GM19397 (cell line): Measurements from ENCODE around the gene VTI1A.

Experiments
- ATAC-seq: cut with Tn5 transposase; IDR thresholded peaks from one replicate; pipeline ENCODE4 v1.9.1; 2021; ENCODE audit warnings: mild to moderate bottlenecking, moderate library complexity; ENCODE audit not compliant: unreplicated experiment

Gene VTI1A

DNA sequence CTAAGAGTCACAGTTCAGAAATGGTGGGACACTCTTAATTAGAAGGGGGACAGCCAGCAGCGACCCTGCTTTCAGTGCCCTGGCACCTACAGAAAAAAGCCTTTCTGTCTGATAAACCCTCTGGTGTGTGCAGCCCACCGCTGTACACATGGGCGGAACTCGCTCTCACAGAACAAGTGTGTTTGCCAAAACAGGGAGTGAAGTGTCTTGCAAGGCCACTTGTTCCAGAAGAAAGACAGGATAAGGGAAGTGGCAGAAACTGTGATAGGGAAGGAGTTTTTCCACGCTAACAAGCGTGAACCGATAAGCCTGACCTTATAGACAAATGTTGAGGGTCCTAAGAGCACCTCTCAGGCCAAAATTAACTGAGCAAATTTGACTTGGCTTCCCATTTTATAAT is 299.3 kb downstream of the VTI1A start:
- ATAC-seq = no peak

DNA sequence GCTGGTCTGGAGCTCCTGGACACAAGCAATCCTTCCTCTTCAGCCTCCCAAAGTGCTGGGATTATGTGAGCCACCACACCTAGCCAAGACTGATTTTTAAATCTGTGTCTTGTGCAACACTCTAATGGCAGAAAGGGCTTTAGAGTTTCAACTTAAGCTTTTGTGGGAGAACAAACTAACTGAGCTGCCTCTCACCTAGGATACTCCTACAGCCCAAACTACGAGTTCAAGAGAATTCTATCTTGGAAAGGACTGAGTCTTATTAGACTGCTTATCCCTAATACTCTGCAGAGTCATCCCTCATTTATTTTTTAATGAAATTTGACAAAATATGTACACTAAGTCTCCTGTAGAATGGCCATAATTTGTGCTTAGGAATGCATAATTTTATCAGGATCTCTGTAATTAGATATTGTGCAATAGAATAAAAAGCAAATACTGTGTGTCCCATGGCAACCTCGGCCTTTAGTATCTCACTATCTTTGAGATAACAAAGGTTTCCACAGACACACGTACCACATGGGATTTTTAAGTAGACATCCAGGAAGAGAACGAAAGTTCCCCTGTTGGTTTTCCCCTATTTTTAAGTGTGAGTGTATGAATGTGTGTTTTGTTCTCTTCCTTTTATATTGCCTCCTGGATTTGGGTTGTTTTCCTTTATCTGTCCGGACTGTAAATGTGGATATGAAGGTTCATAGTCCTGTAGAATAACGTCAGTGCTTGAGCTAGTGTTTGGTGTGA is 303.6 kb downstream of the VTI1A start:
- no peak for ATAC-seq

DNA sequence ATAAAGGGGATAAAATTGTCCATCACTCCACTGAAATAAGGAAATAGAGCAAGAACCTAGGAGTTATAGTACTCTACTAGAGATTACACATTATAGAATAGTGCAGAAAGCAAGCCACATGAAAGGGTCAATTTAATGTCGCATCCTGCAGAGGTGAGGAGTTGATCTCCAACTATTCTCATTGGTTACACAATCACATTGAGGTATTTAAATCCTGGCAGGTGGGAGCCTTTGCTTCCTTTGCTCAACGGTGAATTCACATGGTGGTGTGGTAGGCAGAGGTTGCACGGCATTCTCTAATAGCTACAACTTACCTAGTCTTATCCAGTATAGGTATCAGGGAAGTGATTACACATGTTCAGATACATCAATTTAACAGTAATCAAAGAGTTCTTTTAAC is 304.6 kb downstream of the VTI1A start:
- ATAC-seq = no peak

DNA sequence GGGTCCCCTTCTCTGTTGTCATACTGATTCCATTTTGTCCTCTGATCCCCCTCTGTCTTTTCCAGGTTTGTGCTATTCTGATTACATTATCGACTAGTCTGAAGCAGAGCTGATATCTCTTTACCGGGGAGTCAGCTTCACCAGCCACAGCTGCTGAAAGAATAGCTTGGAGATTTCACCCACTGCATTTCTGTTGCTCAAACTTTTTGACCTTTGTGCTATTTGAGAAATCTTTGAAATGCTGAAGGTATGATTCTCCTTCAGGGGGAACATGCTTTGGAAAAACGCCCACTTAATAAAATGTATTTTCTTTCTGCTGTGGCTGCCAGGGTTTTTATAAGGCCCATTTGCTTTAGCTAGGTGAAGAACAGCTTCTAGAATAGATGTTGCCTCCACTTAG is 305.3 kb downstream of the VTI1A start:
- ATAC-seq = no peak

DNA sequence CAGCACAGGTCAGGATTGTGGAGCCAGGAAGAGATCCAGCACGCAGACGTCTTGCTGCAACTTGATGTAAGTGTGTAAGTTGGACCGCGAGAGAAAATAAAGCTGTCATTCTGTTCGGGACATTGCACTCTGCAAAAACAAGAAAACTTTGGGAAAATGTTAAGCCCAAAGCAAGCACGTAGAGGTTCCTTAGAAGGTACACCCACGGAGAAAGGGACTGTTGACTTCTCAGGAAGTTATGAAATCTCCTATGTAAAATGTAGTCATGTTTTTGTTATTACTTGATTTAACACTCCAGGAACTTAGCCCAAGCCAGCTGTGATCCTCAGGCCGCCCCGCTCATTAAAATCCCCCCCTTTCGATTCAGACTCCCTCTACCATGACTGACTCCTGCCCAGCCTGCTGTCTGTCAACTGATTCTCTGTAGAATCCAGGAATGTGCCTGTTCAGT is 307.0 kb downstream of the VTI1A start:
- no peak for ATAC-seq

DNA sequence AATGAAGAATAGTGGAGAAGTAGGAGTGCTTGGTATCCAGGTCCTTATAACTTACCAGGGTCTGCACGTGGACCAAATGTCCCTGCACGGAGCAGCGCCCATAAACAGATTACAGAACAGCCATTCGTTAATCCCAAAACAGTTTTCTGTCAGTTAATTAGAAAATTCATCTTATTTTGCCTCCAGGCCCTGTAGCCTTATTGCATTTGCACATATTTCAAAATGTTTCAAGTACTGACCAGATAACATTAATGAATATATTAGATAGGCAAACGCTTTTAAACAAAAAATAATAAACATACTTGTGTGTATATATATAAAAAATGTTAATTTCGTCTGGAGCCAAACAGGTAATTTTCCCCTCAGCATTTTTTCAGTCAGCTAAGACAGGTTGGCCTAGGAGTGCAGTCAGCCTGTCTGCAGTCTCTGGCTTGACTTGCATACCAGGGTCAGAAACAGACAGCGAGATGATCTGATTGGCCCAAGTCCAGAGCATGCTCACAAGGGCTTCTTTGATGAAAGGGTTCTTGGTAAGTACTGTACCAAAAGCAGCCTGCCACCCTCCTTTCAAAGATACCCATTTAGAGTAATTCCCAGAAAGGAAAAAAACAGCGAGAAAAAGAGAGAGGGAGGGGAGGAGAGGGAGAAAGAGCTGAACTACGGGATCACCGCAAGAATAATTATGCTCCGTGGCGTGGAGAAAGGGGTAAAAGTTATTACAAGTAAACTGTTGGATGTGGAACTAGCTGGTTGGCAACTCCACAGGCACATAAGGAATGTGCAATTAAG is 308.6 kb downstream of the VTI1A start:
- no peak for ATAC-seq

DNA sequence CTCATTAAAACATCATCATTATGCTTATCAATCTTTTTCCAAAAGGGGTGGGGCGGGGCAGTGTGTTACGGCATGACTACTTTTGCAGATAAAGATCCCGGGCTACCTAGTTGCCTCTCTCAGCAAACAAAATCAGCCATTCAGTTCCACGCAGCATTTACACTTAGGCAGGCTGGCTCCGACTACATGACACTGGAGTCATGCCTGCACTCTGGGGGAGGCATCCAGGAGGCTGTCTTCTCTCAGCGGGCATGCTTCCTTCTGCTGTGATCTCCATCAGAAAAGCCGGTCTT is 309.2 kb downstream of the VTI1A start:
- ATAC-seq = no peak

DNA sequence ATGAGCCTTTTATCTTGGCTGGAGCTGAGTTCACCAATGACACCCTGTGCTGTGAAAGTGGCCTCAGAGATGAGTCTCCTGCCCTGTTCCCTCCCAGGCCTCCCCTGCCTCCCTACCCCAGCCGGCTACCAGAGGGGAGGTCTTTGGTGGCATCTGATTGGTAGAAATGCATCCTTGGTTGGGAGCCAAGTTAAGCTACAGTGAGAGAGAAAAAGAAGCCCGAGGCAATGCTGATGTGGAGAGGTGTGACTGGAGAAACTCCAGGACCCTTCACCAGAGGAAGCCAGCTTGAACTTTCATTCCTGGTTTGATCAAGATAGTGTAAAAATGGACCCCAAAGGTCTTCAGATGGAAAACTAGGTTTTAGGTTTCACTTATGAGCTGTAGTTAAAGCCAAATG is 311.9 kb downstream of the VTI1A start:
- no peak for ATAC-seq

DNA sequence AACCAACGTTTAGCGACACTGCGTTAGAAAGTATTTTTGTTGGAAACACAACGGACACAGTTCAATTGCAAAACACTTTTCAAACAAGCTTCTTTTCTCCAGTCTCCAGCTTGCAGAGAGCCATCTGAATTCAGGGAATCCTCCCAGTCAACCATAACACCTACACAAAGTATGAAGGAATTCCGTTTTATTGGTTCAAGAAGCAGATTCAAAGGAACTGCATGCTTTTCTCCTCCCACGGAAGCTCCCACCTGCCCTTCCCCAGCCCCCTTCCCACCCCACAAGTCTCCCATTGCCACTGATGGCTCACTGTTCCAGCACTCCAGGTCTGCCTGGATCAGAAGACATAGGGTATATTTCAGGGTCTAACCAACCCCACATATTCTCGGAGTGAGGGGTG is 312.5 kb downstream of the VTI1A start:
- no peak for ATAC-seq

DNA sequence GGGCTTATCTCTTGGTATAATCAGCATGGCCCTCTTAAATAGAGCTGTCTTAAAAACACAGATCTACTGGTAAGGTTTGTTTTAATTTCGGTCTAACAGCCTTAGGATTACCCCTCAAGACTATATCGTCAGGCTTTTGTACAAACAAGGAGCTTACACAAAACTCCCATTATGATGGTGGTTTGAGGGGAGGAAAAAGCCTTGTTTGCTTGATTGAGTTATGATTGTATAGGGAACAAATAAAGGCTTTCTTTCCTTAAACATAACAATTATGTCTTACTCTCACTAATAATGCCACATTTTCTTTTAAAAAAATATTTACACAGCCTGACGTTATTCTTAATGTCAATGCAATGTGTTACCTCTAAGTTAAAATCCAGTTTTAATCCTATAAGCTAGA is 314.2 kb downstream of the VTI1A start:
- ATAC-seq = no peak

DNA sequence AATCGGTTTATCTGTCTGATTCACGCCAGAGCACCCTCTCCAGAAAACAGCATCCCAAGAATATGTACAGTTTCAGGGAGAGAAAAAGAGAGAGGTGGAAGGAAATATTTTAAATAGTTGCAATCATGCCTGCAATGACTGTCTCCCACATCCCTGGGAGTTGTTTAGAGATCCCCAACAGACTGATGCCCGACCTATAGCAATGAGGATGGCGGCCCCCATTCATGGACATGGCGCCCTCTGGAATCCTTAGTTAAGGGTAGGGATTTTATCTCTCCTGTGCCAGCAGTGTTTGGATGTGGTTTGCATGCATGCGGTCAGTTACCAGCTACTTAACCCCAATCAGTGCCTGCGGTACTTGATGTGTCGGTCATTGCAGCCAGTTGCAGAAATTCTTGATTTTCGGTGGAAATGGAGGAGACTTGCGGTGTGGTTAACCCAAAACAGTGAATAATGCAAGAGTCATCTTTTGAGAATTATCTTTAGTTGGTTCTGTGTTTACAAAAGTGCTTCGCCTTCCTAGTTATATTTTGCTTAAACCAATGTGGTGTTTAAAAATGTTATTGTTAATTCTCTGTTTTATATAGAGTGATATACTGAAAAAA is 317.0 kb downstream of the VTI1A start:
- no peak for ATAC-seq

DNA sequence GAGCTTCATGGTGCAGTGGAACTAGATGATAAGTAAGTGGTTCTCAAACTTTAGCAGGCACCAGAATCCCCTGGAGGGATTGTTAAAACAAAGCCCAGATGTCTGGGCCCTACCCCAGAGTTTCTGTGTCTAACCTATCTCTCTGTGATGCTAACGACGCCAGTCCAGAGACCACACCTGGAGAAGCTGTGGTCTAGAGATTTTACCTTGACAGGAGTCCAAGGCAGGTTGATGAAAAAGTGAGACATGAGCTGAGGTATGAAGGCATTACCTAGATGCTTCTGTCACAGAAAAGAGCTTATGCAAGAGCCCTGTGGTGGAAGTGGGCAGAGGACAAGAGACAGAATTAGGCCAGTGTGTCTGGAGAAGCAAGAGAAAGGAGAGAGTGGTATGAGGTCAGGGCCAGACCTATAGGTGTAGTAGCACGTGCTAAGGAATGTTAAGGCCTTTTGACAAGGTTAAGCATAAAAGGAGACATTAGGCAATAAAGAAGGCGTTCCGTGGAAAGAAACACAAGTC is 318.8 kb downstream of the VTI1A start:
- ATAC-seq = no peak

DNA sequence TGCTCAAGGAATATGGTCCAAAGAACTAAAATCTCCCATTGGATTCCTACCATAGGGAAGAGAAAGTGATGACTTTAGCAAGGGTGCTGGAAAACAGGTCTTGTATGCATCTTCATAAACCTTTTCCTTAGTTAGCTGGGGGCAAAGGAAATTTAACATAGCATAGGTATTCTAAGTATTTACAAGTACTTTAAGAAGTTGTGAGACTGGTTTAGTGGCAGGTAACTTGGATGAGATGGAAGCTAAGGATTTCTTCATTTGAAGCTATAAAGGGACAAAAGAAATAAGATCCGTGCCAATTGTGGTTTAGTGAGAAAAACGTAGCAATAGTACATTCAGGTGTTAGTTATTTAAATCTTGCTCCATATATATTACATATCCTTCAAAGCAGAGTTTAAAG is 319.6 kb downstream of the VTI1A start:
- no peak for ATAC-seq

DNA sequence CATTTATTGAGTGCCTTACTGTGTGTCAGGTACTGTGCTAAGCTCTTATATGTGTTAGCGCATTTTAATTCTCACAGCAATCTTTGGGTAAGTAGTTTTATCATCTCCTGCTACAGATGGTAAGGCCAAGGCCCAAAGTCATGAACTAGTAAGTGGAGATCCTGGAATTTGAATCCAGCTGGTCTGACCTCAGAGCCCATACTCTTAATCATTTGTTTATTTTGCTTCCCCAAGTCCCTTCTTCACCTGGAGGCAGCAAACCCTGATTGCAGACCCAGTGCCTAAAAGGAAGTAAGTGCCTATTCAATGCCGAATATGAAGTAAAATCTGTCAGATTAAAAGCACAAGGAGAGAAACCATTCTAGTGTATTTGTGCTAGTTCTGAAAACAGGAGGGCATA is 320.1 kb downstream of the VTI1A start:
- no peak for ATAC-seq

DNA sequence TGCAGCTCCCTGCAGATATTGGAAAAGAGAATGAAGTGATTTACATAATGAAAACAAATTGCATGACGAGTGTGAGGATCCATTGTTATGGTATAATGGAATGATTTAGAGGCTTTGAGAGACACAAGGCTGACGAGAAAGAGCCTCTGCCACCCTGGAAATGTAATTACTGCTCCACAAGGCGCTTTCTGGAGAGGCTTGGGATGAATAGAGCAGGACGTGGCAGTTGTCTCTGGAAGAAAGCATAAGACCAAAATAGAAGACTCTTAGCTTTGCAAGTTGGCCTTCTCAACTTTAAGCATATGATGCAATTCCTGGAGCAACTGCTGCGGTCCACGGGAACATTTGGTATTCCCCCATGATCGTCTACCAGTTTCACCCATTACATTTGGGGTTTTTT is 321.1 kb downstream of the VTI1A start:
- ATAC-seq = no peak

DNA sequence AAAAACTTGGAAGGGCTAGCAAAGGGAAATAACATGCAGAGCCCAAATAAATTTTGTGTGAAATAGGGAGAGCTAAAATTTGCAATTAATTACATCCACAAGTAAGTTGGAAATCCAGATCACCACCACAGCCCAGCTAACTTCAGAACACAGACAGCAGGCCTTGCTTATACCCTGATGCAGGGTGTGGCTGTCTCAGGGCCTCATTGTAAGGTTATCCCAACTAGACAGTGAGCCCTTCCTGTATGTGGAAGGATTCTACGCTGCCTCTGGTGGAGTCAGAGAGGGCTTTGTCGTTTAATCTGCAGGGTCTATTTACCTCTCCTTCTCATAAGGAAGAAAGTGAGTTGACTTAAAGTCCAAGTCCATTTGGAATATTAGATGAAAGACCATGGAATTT is 322.1 kb downstream of the VTI1A start:
- no peak for ATAC-seq

DNA sequence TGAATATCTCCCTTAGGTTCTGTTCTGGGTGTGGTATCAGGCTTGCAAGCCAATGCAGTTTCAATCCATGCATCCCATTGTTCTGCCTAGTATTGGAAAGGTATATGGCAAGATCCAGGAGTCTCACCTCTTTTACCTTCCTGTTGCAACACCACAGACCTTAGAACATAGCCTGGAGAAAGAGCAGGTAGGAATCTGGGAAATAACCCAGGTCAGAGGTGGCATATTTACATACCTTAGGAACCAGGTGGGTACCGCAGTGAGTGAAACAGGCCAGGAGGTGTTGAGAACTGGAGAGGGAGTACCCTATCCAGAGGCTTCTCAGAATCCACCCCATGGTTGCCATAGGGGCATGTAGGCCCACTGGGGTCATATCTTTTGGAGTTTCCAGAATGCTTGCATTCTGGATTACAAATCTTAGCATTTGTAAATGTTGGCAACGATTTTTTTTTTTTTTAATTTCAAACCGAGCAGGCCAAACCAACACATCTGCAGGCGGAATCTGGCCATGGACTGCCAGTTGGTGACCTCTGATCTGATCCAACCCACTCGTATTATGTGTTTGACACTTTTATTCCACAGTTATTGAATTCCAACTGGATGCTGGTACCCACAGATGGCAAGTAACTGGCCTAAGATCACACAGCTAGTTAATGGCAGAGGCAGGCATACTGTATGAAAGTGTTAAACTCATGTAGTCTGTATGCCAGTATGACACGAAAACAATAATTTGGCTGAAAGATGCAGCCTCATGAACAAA is 322.8 kb downstream of the VTI1A start:
- ATAC-seq = no peak

DNA sequence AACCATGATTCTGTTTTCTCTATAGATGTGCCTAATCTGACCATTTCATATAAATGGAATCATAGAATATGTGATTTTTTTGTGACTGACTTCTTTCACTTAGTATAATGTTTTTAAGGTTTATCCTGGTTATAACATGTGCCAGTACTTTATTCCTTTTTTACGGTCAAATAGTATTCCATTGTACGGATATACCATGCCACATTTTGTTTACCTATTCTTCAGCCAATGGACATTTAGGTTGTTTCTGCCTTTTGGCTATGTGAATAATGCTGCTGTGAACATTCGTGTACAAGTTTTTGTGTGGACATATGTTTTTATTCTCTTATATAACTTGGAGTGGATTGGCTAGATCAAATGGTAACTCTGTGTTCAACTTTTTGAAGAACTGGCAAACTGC is 324.7 kb downstream of the VTI1A start:
- no peak for ATAC-seq

DNA sequence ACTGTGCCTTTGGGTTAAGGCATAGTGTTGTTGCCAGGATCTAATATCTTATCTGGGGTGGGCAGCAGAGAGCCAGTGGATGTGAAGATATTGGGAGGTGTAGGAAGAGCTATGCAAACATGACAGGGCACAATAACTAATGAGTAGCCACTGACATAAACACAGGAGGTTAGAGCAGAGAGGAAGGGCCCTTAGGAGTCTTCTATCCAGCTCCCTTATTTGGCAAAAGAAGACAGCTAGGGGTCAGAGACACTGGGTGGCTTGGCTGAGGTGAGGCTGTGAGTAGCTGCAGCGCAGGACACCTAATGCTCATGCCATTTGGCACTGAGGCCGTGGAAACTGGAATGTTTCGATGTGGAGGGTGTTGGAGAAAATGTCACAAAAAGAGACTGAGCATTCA is 326.8 kb downstream of the VTI1A start:
- ATAC-seq = no peak

DNA sequence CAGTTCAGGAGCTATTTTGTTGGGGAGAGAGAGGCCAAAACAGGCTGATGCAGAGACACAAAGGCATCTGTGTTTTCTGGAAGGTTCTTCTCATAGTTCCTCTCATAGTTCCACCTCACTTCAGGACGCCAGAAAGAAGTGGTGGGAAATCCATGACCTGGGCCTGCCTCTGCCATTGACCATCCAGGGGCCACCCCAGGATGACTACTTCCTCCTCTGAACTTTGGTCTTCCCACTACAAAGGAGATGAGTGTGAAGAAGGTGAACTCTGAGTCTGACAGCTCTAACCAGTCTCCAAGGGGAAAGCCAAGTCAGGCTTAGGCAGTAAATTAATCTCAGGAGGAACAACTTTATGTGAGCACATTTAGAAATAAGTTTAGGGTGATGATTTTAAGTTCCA is 327.2 kb downstream of the VTI1A start:
- no peak for ATAC-seq

DNA sequence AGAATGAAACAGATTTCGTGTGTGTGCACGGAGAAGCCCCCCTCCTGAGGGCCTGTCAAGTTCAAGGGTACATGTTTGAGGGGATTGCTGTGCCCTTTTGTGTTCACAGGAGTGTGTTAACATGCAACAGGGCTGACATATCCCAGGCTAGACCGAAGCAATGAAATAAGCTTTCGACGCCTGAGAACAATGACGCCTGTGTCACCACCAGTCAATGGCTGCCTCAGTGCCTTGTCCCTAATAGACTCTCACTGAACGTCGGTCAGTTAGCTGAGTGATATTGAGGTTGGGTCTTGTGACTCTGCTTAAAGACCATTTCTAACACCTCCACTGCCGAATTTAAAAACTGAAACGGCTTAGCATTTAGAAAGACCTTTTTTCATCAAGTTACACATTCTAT is 327.8 kb downstream of the VTI1A start:
- no peak for ATAC-seq
